ENCODE data around the gene PDK4.
"Not testable (repeated sequence)": the region's sequence is repeated elsewhere in the genome, so short reads cannot be mapped to it uniquely, and the experiment has no call there.

PDK4 gene

GRCh38 chr7:95560674-95561073 lies 35.6 kb downstream of the PDK4 start:
- DNase-seq: no peak

DNA sequence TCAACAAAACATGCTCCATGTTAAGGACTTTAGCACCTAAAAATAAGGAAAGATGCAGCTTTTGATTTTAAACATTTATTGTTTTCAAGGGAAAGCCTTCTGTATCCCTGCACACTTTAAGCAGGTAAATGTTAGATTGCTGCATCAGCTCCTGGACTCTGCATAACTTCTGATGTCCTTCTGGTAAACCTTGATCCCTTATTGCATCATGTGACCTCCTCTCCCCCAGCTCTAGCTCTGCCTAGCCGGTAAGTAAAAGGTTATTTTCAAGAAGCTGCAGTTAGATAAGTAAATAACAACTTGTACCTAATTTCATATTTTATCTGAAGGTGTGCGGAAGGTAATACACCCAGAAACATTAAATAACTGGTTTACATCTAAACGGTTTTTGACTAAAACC lies 37.5 kb downstream of the PDK4 start:
- DNase-seq: no peak

GRCh38 chr7:95556777-95557176 lies 39.5 kb downstream of the PDK4 start:
- DNase-seq: no peak

GRCh38 chr7:95553939-95554338 lies 42.4 kb downstream of the PDK4 start:
- no peak for DNase-seq

DNA sequence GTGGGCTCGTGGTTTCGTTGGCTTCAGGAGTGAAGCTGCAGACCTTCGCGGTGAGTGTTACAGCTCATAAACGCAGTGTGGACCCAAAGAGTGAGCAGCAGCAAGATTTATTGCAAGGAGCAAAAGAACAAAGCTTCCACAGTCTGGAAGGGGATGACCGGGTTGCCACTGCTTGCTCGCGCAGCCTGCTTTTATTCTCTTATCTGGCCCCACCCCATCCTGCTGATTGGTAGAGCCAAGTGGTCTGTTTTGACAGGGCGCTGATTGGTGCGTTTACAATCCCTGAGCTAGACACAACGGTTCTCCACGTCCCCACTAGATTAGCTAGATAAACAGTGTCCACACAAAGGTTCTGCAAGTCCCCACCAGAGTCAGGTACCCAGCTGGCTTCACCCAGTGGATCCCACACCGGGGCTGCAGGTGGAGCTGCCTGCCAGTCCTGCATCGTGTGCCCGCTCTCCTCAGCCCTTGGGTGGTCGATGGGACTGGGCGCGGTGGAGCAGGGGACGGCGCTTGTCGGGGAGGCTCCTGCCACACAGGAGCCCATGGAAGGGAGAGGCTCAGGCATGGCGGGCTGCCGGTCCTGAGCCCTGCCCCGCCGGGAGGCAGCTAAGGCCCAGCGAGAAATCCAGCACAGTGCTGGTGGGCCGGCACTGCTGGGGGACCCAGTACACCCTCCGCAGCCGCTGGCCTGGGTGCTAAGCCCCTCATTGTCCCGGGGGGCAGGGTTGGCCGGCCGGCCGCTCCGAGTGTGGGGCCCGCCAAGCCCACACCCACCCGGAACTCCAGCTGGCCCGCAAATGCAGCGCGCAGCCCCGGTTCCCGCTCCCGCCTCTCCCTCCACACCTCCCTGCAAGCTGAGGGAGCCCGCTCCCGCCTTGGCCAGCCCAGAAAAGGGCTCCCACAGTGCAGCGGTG lies 44.0 kb downstream of the PDK4 start:
- DNase-seq: not testable (repeated sequence)

GRCh38 chr7:95550546-95550945 lies 45.8 kb downstream of the PDK4 start:
- no peak for DNase-seq

GRCh38 chr7:95549818-95550529 lies 46.3 kb downstream of the PDK4 start:
- peak; percentile 41 for DNase-seq

DNA sequence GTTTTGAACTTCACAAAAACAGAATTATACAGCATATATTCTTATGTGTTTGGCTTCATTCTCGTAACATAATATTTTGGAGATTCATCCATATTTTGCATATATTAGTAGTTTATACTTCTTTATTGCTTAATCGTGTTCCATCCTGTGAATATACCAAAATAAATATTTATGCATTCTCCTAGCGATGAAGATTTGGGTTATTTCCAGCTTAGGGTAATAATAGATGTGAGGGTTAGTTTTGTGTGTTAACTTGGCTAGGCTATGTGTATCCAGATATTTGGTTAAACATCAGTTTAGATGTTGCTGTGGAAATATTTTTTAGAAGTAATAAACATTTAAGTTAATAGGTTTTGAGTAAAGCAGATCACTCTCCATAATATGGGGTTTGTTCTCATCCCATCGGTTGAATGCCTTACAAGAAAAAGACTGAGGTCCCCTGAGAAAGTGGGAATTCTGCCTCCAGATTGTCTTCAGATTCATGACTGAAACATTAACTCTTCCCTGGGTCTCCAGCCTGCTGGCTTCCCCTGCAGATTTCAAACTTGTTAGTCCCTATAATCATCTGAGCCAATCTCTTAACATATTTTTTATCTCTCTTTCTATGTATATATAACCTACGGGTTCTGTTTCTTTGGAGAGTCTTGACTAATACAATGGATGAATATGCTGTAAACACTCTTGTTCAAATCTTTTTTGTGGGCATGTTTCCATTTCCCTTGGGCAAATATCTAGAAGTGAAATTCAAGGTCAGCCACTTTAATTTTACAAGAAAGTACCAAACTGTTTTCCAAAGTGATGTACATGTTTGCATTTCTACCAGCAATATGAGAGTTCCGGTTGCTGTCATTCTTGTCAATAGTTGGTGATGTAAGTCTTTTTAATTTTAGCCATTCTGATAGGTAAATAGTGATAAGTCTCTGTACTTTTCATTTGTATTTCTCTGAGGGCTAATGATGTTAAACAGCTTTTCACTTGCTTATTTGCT lies 48.7 kb downstream of the PDK4 start:
- DNase-seq: no peak

GRCh38 chr7:95546647-95547046 lies 49.7 kb downstream of the PDK4 start:
- DNase-seq: no peak

GRCh38 chr7:95545673-95546072 lies 50.6 kb downstream of the PDK4 start:
- no peak for DNase-seq

GRCh38 chr7:95545007-95545615 lies 51.2 kb downstream of the PDK4 start:
- peak; percentile 29 for DNase-seq

DNA sequence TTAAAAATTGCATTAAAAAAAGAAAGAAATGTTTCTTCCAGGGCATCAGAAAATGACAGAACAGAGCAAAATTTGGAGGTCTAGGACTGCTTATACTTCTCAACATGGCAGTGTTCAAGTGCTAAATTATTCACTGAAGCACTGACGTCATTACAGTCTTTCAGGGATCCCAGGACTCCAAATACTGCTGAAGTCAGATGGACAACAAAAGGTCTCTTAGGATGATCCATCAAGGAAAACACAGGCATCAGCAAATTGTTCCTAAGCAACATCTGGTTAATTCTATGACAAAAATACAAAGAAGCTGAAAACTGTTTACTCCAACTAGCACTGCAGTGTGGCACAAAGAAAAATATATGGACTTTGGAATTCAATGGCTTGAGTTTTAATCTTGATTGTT lies 52.1 kb downstream of the PDK4 start:
- no peak for DNase-seq

- DNase-seq: no peak
Measured at GRCh38 chr7:95543312-95543711, 53.0 kb downstream of the PDK4 start.

GRCh38 chr7:95540366-95540765 lies 56.0 kb downstream of the PDK4 start:
- DNase-seq: no peak

- no peak for DNase-seq
Measured at GRCh38 chr7:95539426-95539825, 56.9 kb downstream of the PDK4 start.

- no peak for DNase-seq
Measured at GRCh38 chr7:95537468-95537867, 58.8 kb downstream of the PDK4 start.

- DNase-seq: no peak
Measured at GRCh38 chr7:95536656-95537311, 59.5 kb downstream of the PDK4 start.

DNA sequence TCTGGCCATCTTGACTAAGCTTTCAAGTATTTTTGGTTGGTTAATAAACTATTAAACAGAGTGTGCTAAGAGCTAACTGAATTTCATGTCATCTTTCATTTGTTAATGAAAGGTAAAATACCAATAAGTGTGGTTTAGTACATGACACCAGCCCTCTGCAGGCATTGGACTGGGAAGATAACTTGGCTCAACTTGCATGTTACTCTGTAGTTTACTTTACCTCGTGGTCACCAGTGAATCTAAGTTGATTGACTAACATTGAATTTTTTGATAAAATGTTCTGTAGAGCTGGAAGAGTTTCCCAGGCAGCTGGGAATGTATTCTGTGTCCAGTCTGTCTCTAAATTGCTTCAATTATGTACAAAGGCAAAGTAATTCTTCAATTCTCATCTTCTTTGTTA lies 60.7 kb downstream of the PDK4 start:
- DNase-seq: no peak

- DNase-seq: no peak
Measured at GRCh38 chr7:95534796-95535195, 61.5 kb downstream of the PDK4 start.
